ENCODE data around the gene SYT9.

SYT9 gene

DNA sequence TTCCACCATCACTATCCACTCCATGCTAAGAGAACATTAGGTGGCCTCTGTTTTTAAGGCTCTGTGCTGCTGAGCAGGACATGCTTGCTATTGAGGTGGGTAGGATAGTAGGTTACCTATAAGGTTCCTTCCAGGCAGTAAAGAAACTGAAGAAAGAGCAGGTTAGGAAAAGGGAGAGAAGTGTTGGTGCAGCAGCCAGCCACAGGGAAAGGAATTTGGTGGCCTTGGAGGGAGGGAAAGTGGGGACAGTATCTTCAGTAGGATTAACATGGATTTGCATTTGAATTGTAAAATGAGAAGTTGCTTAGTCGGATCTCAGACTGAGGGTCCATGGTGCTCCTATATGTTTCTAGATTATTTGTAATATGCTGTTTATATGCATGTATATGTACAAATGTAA is 184.4 kb downstream of the SYT9 start:
- DNase-seq (ENCODE audit: low spot score) = no peak
- TF ChIP-seq, protein P1, sequence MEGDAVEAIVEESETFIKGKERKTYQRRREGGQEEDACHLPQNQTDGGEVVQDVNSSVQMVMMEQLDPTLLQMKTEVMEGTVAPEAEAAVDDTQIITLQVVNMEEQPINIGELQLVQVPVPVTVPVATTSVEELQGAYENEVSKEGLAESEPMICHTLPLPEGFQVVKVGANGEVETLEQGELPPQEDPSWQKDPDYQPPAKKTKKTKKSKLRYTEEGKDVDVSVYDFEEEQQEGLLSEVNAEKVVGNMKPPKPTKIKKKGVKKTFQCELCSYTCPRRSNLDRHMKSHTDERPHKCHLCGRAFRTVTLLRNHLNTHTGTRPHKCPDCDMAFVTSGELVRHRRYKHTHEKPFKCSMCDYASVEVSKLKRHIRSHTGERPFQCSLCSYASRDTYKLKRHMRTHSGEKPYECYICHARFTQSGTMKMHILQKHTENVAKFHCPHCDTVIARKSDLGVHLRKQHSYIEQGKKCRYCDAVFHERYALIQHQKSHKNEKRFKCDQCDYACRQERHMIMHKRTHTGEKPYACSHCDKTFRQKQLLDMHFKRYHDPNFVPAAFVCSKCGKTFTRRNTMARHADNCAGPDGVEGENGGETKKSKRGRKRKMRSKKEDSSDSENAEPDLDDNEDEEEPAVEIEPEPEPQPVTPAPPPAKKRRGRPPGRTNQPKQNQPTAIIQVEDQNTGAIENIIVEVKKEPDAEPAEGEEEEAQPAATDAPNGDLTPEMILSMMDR (IDR thresholded peaks at IDR 0.05; ENCODE audit: extremely low read depth, insufficient read depth, missing control alignments) = no peak
- in situ Hi-C loops (cut with MboI; ENCODE audit: low pct_unique_long_range_greater_than_20kb, low sequenced_read_pairs, unreplicated experiment) = loop anchor here (10.0 kb wide), 2 partner anchors 81 to 249 kb away; no protein-coding TSS in a partner anchor

GRCh38 chr11:7436657-7437056 is 185.0 kb downstream of the SYT9 start:
- peak; percentile 48 for DNase-seq (ENCODE audit: low spot score)
- in situ Hi-C loops (cut with MboI; ENCODE audit: low pct_unique_long_range_greater_than_20kb, low sequenced_read_pairs, unreplicated experiment) = loop anchor here (10.0 kb wide), 2 partner anchors 82 to 248 kb away; no protein-coding TSS in a partner anchor
- TF ChIP-seq, protein P1 (IDR thresholded peaks at IDR 0.05; ENCODE audit: extremely low read depth, insufficient read depth, missing control alignments) = no peak

DNA sequence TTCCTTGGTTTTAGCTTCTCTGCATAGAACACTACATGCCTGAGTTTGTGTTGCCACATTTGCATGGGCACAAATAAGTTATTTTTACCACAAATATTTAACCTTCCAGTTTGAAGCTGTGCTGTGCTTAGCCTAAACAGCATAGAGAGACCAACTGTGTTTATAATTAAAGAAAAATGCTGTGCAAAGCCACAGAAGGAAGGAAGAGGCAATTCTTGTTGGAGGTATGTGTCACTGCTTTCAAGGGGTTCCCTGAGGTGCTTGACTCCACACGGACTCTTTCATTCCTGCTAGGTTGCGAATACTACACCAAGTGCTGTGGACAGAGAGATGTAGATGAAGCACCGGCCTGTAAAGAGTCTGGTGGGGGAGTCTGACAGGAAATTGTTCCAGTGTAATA is 186.0 kb downstream of the SYT9 start:
- in situ Hi-C loops (cut with MboI; ENCODE audit: low pct_unique_long_range_greater_than_20kb, low sequenced_read_pairs, unreplicated experiment) = loop anchor here (10.0 kb wide), 2 partner anchors 83 to 247 kb away; no protein-coding TSS in a partner anchor
- DNase-seq (ENCODE audit: low spot score) = no peak
- TF ChIP-seq, protein P1 (IDR thresholded peaks at IDR 0.05; ENCODE audit: extremely low read depth, insufficient read depth, missing control alignments) = no peak

GRCh38 chr11:7439746-7440320 is 188.1 kb downstream of the SYT9 start:
- TF ChIP-seq, protein P1 (IDR thresholded peaks at IDR 0.05; ENCODE audit: extremely low read depth, insufficient read depth, missing control alignments) = no peak
- in situ Hi-C loops (cut with MboI; ENCODE audit: low pct_unique_long_range_greater_than_20kb, low sequenced_read_pairs, unreplicated experiment) = loop anchor here (10.0 kb wide), 2 partner anchors 85 to 245 kb away; no protein-coding TSS in a partner anchor
- DNase-seq (ENCODE audit: low spot score) = no peak

DNA sequence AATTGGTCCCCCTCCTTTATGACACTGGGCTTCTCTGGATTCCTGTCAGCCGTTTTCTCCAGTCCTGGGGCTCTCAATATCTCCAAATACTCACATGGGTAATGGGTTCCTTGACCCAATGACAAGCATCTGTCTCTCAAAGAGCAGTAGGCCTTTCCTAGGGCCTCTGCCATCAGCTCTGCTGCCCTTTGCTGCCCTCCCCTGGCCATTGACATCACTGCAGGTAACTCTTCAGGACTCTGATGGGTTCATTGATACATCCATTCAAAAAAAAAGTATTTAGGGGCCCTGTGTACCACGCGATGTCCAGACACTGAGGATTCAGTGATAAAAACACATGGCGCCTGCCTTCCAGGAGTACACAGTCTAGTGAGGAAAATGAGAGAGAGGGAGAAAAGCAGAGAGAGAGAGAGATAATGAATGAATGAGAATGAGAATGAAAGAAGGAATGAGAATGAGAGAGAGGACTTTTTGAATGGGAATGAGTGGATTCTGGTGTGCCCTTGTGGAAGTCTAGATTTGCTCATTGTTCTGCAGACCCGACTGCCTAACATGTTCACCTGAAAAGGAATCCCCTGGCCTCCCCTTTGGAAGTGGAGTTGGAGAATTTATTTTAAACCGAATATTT is 191.0 kb downstream of the SYT9 start:
- in situ Hi-C loops (cut with MboI; ENCODE audit: low pct_unique_long_range_greater_than_20kb, low sequenced_read_pairs, unreplicated experiment) = no loop called here
- TF ChIP-seq, protein P1 (IDR thresholded peaks at IDR 0.05; ENCODE audit: extremely low read depth, insufficient read depth, missing control alignments) = peak; percentile 92
- peak; percentile 65 for DNase-seq (ENCODE audit: low spot score)

- TF ChIP-seq, protein P1 (IDR thresholded peaks at IDR 0.05; ENCODE audit: extremely low read depth, insufficient read depth, missing control alignments) = no peak
- DNase-seq (ENCODE audit: low spot score) = no peak
- in situ Hi-C loops (cut with MboI; ENCODE audit: low pct_unique_long_range_greater_than_20kb, low sequenced_read_pairs, unreplicated experiment) = no loop called here
Measured at GRCh38 chr11:7444091-7444981, 192.6 kb downstream of the SYT9 start.

All from GM13977 (cell line).